T-cell (primary cell): ENCODE measurements around the gene TECR. TPM values are rescaled to one million over a fixed set of nuclear protein-coding genes. Genes with fewer than 3 reads are reported as not detected.
"Not testable (repeated sequence)": the region's sequence is repeated elsewhere in the genome, so short reads cannot be mapped to it uniquely, and the experiment has no call there.

Experiments
- ATAC-seq, 4 experiments: fragments of 200-7000 bp in 3 of 4; fragments of 150-1000 bp in 1 of 4; cut with Tn5 transposase; replicated peaks in 1 of 4; 1 replicate in 3 of 4; 2 replicates in 1 of 4; pipeline ENCODE4 v1.10.0; 2021; ENCODE audit warnings: moderate library complexity in 3 of 4, mild to moderate bottlenecking in 2 of 4, moderate number of reproducible peaks in 1 of 4
- CTCF ChIA-PET, 2 donors: fragments of 300-600 bp; sonication (Branson Sonifier 250); formaldehyde crosslinking; loops; one replicate each; lab custom pipeline; 2022; ENCODE audit warnings: antibody characterized with exemption in 2 of 2; lab: Charles Lee
- POLR2A ChIA-PET, 2 donors: fragments of 300-600 bp; sonication (Branson Sonifier 250); formaldehyde crosslinking; loops; one replicate each; lab custom pipeline; 2022; ENCODE audit warnings: antibody characterized with exemption in 2 of 2; lab: Charles Lee
- DNase-seq, 35 experiments: peaks; one replicate each; pipeline versions ENCODE4 v3.0.0 to v3.0.0-alpha.2; 2013 to 2023
- H3K27ac ChIP-seq: one replicate; pipeline ENCODE4 v1.5.1; 2013; ENCODE audit warnings: low read length
- H3K27me3 ChIP-seq, 2 experiments: replicated peaks in 1 of 2; 1 replicate in 1 of 2; 2 replicates in 1 of 2; pipeline versions ENCODE4 v1.6.1 to v1.7.0; 2013; ENCODE audit warnings: low read length in 1 of 2, mixed read lengths in 1 of 2; ENCODE audit not compliant: control insufficient read depth in 2 of 2, insufficient read depth in 2 of 2; ENCODE audit errors: extremely low read depth in 1 of 2
- H3K36me3 ChIP-seq, 2 donors: 1 replicate in 1 of 2; 2 replicates in 1 of 2; pipeline versions ENCODE4 v1.6.1 to v1.7.0; 2013; ENCODE audit warnings: low read length in 1 of 2; ENCODE audit not compliant: control insufficient read depth in 2 of 2, insufficient read depth in 1 of 2; ENCODE audit errors: extremely low read depth in 1 of 2
- H3K4me1 ChIP-seq, 2 experiments: 1 replicate in 1 of 2; 2 replicates in 1 of 2; pipeline versions ENCODE4 v1.6.1 to v1.7.0; 2013; ENCODE audit warnings: low read length in 2 of 2, mixed read lengths in 1 of 2; ENCODE audit not compliant: insufficient read depth in 2 of 2, control insufficient read depth in 1 of 2; ENCODE audit errors: extremely low read depth in 1 of 2
- H3K4me3 ChIP-seq, 2 donors: 1 replicate in 1 of 2; 2 replicates in 1 of 2; pipeline versions ENCODE4 v1.5.1 to v1.7.0; 2013; ENCODE audit warnings: mild to moderate bottlenecking in 2 of 2, low read length in 1 of 2, moderate library complexity in 1 of 2; ENCODE audit not compliant: control insufficient read depth in 1 of 2; ENCODE audit errors: extremely low read depth in 1 of 2
- H3K9me3 ChIP-seq: 2 replicates; pipeline ENCODE4 v1.7.0; 2013
- H3K27ac Mint-ChIP-seq, 2 donors: one replicate each; pipeline ENCODE4 v1.8.0; 2020 to 2021; ENCODE audit warnings: mild to moderate bottlenecking in 2 of 2, mixed read lengths in 2 of 2
- H3K27me3 Mint-ChIP-seq, 2 donors: one replicate each; pipeline ENCODE4 v1.8.0; 2021 to 2022; ENCODE audit warnings: mixed read lengths in 2 of 2
- H3K36me3 Mint-ChIP-seq: one replicate; pipeline ENCODE4 v1.8.0; 2021; ENCODE audit warnings: mixed read lengths
- H3K4me1 Mint-ChIP-seq, 3 donors: one replicate each; pipeline ENCODE4 v1.8.0; 2020 to 2022; ENCODE audit warnings: mixed read lengths in 3 of 3, mild to moderate bottlenecking in 1 of 3
- H3K4me3 Mint-ChIP-seq, 3 donors: one replicate each; pipeline ENCODE4 v1.8.0; 2020 to 2022; ENCODE audit warnings: mild to moderate bottlenecking in 3 of 3, mixed read lengths in 3 of 3, moderate library complexity in 3 of 3
- H3K9me3 Mint-ChIP-seq, 3 donors: one replicate each; pipeline ENCODE4 v1.8.0; 2020 to 2022; ENCODE audit warnings: mixed read lengths in 3 of 3
- WGBS: methylation state at CpG from one replicate; pipeline ENCODE4 v1.1.5; 2013; ENCODE audit warnings: missing lambda C conversion rate; ENCODE audit not compliant: insufficient coverage; 5-methylcytosine and 5-hydroxymethylcytosine counted together
- total RNA-seq, 35 experiments: library from RNA in 6 of 35; stranded (reverse) in 6 of 35; fragments of 120-200 nt in 1 of 35; gene quantifications; one replicate each; pipeline versions ENCODE4 v1.2.1 to v1.2.4 and lab custom pipeline; 2013 to 2026

TECR gene
- total RNA-seq, 5 donors from 2014 or later (not counting 1 experiment from before 2014, with no cell fraction given): 137 to 207 (median 171) TPM

- H3K36me3 ChIP-seq: peaks cover 20 to 35% of the 10 kb centered on the region in 2 donors
- no peak overlapping the region for H3K4me3 Mint-ChIP-seq
- peaks cover 5% of the 10 kb centered on the region for H3K36me3 Mint-ChIP-seq
- peaks cover 0 to 85% of the 10 kb centered on the region in 2 experiments for H3K4me1 ChIP-seq
- CTCF ChIA-PET: no interaction called here
- DNase-seq (no peak), ATAC-seq (no peak)
- peak overlapping the region; percentile 39 to 44 for H3K27ac Mint-ChIP-seq
- 95% methylated on average over 19 of the region's 23 CpGs for WGBS
- H3K27me3 ChIP-seq: no peaks in the 10 kb centered on the region
- peak overlapping the region in 1 of 2 donors; percentile 9 for H3K4me3 ChIP-seq
- H3K27me3 Mint-ChIP-seq: no peaks in the 10 kb centered on the region
- H3K9me3 Mint-ChIP-seq: no peaks in the 10 kb centered on the region
- no peaks in the 10 kb centered on the region for H3K9me3 ChIP-seq
- H3K27ac ChIP-seq: peak overlapping the region; percentile 54
- peaks cover 12 to 41% (median 37%) of the 10 kb centered on the region in 3 donors for H3K4me1 Mint-ChIP-seq
- POLR2A ChIA-PET: no interaction called here
These were observed 33.5 kb downstream of the TECR start for GRCh38 chr19:14562660-14563589.

- no peaks in the 10 kb centered on the region for H3K27me3 ChIP-seq
- Mint-ChIP-seq H3K4me1 (peaks cover 18 to 39% (median 35%) of the 10 kb centered on the region in 3 donors), H3K9me3 (no peaks in the 10 kb centered on the region), H3K36me3 (peaks cover 9% of the 10 kb centered on the region), H3K4me3 (no peak overlapping the region), H3K27me3 (no peaks in the 10 kb centered on the region), H3K27ac (no peak overlapping the region)
- peaks cover 0 to 81% of the 10 kb centered on the region in 2 experiments for H3K4me1 ChIP-seq
- WGBS: 94% methylated on average over 16 of the region's 16 CpGs
- no peaks in the 10 kb centered on the region for H3K9me3 ChIP-seq
- ChIA-PET CTCF (no interaction called here), POLR2A (no interaction called here)
- no peak overlapping the region for H3K27ac ChIP-seq
- ATAC-seq: no peak
- peaks cover 23 to 37% of the 10 kb centered on the region in 2 donors for H3K36me3 ChIP-seq
- no peak for DNase-seq
- no peak overlapping the region for H3K4me3 ChIP-seq
These were observed 34.2 kb downstream of the TECR start for GRCh38 chr19:14563590-14563926.

GRCh38 chr19:14563989-14564651, 34.7 kb downstream of the TECR start:
- WGBS: 100% methylated on average over 2 of the region's 33 CpGs
- peak overlapping the region in 1 of 2 donors; percentile 68 for H3K27ac Mint-ChIP-seq
- no peak overlapping the region for H3K4me3 ChIP-seq
- peaks cover 0 to 79% of the 10 kb centered on the region in 2 experiments for H3K4me1 ChIP-seq
- POLR2A ChIA-PET: no interaction called here
- no peaks in the 10 kb centered on the region for H3K27me3 Mint-ChIP-seq
- no peak overlapping the region for H3K27ac ChIP-seq
- H3K9me3 ChIP-seq: no peaks in the 10 kb centered on the region
- peaks cover 22 to 40% (median 34%) of the 10 kb centered on the region in 3 donors for H3K4me1 Mint-ChIP-seq
- peak; percentile 28 to 68 (median 52) for ATAC-seq
- peaks cover 9% of the 10 kb centered on the region for H3K36me3 Mint-ChIP-seq
- H3K9me3 Mint-ChIP-seq: no peaks in the 10 kb centered on the region
- peaks cover 24 to 38% of the 10 kb centered on the region in 2 donors for H3K36me3 ChIP-seq
- no peaks in the 10 kb centered on the region for H3K27me3 ChIP-seq
- peak in 27 of 35 experiments; percentile 22 to 61 (median 40) for DNase-seq
- CTCF ChIA-PET: no interaction called here
- no peak overlapping the region for H3K4me3 Mint-ChIP-seq

- H3K9me3 ChIP-seq, H3K4me3 Mint-ChIP-seq, CTCF ChIA-PET, H3K9me3 Mint-ChIP-seq, POLR2A ChIA-PET, H3K27me3 ChIP-seq, H3K27ac Mint-ChIP-seq, H3K27me3 Mint-ChIP-seq, H3K27ac ChIP-seq, DNase-seq, H3K4me3 ChIP-seq: not testable (repeated sequence)
- H3K4me1 Mint-ChIP-seq: peaks cover 22 to 44% (median 36%) of the 10 kb centered on the region in 3 donors
- Histone ChIP-seq H3K4me1 (peaks cover 0 to 78% of the 10 kb centered on the region in 2 experiments), H3K36me3 (peaks cover 26 to 38% of the 10 kb centered on the region in 2 donors)
- 84% methylated on average over 5 of the region's 22 CpGs for WGBS
- peak in 1 of 4 experiments; percentile 8 for ATAC-seq
- H3K36me3 Mint-ChIP-seq: peaks cover 12% of the 10 kb centered on the region
These were observed 35.4 kb downstream of the TECR start for GRCh38 chr19:14564652-14565297.

- H3K36me3 ChIP-seq: peaks cover 26 to 38% of the 10 kb centered on the region in 2 donors
- H3K4me1 ChIP-seq: peaks cover 0 to 72% of the 10 kb centered on the region in 2 experiments
- WGBS: 96% methylated on average over 19 of the region's 22 CpGs
- Mint-ChIP-seq H3K4me3 (no peak overlapping the region), H3K4me1 (peaks cover 21 to 44% (median 35%) of the 10 kb centered on the region in 3 donors), H3K9me3 (no peaks in the 10 kb centered on the region), H3K27ac (no peak overlapping the region), H3K36me3 (peaks cover 12% of the 10 kb centered on the region), H3K27me3 (no peaks in the 10 kb centered on the region)
- ChIA-PET POLR2A (no interaction called here), CTCF (no interaction called here)
- H3K27me3 ChIP-seq: no peaks in the 10 kb centered on the region
- DNase-seq (no peak), ATAC-seq (no peak)
- no peak overlapping the region for H3K27ac ChIP-seq
- no peak overlapping the region for H3K4me3 ChIP-seq
- no peaks in the 10 kb centered on the region for H3K9me3 ChIP-seq
These were observed 35.9 kb downstream of the TECR start for GRCh38 chr19:14565298-14565679.
